Measurements from ENCODE around the gene GPR160. TPM values are rescaled to one million over a fixed set of nuclear protein-coding genes. Genes with fewer than 3 reads are reported as not detected.

GPR160 gene
- polyA plus RNA-seq, 3 donors: 5.2 to 11.0 (median 6.7) TPM

DNA sequence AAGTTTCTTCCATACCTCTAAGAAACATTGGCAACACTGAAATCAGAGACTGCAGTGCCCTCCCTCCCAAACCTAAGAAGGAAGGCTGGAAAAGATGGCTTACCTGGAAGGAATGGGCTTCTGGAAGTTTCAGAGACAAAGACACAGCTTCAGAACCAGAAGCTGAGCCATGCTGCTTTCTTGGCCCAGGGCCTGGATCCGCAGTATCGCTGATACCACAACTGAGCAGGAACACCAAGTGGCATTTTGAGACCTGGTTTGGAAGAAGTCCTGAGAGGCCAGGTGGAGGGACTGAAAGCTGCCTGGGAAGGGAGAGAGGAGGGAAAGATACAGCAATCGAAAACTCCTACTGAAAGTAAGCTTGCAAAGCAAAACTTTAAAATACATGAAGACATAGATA is 19.8 kb downstream of the GPR160 start:
- 38 to 87% (median 87%) methylated on average over 3 of the region's 3 CpGs for WGBS, 3 donors
- H3K27ac ChIP-seq (ENCODE audit: low read depth, low read length): no peak overlapping the region

DNA sequence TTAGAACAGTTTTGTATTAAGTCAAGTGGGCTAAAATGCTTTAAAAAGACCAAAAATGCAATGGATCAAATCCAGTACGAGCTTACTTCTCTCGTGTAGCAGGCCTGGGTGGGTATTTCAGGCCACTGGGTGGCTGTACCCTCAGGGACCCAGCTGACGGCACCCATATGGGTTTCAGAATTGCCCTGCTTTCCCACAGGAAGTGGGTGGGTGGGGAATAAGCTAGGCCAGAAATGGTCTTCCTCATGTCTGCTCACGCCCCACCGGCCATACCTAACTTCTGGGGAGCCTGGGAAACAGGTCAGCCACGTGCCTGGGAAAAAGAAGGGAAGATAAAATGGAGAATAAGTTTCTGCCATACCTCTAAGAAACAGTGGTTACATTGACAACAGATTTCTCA is 20.3 kb downstream of the GPR160 start:
- H3K27ac ChIP-seq (ENCODE audit: low read depth, low read length): no peak overlapping the region
- 59 to 84% (median 64%) methylated on average over 6 of the region's 6 CpGs for WGBS, 3 donors

DNA sequence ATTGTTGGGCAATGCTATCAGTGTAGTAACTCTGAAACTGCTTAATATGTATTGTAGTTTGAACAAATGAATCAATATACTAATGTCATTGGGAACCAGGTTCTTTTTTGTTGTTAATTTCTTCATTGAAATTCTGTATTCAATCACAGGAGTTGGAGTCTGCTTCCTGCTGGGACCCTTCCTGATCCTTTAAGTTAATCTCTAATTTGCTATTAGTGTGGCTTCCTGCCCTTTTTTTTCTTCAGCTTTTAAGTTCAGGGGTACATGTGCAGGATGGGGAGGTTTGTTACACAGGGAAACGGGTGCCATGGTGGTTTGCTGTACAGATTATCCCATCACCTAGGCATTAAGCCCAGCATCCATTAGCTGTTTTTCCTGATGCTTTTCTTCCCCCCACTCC is 21.7 kb downstream of the GPR160 start:
- 68 to 88% (median 78%) methylated on average over 1 of the region's 1 CpG for WGBS, 3 donors

DNA sequence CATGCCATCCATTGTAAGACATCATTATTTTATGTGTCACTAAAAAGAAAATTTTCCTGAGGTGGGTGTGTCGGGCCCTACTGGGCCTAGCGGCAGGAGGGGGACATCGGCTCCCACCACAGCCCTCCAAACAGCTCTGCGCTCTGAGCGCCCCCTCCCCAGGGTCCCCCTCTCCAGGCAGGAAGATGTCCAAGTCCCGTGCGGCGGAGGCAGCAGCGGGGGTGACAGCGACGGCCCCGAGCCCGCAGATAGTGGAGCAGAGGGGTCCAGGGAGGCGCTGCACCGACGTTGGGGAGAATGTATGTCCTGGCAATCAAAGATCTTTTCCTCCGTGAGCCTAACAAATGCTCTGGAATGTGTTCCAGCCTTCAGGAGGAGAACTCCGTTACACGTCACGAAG is 24.3 kb downstream of the GPR160 start:
- 94 to 95% (median 94%) methylated on average over 20 of the region's 20 CpGs for WGBS, 3 donors
- H3K27ac ChIP-seq (ENCODE audit: low read depth, low read length): no peak overlapping the region

More for the DNA sequence above, 21.7 kb downstream of the GPR160 start:
- H3K27ac ChIP-seq (ENCODE audit: low read depth, low read length): no peak overlapping the region

DNA sequence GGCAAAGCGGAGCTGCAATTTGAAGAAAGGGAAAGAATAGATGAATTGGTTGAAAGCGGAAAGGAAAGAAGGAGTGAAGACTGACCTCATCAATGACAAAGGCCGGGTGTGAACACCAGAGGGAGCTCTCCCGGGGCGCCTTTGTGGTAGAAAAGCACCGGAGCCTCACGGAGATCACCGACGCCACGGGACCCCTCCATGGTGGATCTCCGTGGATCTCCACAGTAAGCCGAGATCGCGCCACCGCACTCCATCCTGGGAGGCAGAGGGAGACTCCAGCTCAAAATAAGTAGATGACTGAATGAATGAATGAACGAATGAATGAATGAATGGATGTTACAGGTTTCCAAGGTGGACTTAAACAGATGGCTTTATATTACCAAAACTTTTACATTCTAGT is 25.0 kb downstream of the GPR160 start:
- 95 to 96% (median 96%) methylated on average over 16 of the region's 16 CpGs for WGBS, 3 donors
- H3K27ac ChIP-seq (ENCODE audit: low read depth, low read length): no peak overlapping the region

DNA sequence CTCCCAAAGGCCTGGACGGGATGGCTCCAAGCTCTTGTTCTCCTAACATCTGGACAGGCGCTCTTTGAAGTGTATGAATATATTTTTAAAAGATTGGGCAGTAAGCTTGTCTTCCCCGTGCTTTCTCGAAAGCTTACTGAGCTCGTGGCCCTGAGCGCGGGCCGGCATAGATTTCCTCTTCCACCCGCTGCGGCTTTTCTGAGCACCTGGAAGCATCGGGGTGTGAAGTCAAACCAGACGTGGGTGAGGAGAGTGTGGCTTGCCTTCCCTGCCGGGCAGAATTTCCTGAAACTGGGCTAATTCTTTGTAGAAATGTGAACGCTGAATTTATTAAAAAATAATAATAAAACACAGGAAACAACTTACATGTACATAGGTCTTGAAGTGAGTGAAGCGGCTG is 25.9 kb downstream of the GPR160 start:
- 93 to 96% (median 95%) methylated on average over 15 of the region's 15 CpGs for WGBS, 3 donors
- no peak overlapping the region for H3K27ac ChIP-seq (ENCODE audit: low read depth, low read length)

DNA sequence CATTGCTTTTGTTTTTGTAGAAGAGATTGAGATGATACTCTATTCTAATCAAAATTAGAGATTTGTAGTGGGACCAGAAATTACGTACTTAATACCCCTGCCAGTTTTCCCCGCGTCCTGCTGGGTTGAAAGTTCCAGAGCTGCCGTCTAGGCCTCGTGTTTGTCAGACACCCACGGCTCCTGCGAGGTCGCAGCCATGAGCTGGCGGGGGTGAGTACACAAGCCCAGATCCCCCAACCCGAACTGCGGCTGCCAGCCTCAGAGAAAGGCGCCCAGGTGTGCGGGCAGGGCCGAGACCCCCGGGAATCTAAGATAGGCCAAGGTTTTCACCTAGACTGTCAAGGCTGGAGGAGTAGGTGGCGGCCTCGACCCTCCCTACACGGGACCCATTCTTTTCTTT is 26.3 kb downstream of the GPR160 start:
- no peak overlapping the region for H3K27ac ChIP-seq (ENCODE audit: low read depth, low read length)
- WGBS, 3 donors: 95 to 97% (median 95%) methylated on average over 18 of the region's 18 CpGs

DNA sequence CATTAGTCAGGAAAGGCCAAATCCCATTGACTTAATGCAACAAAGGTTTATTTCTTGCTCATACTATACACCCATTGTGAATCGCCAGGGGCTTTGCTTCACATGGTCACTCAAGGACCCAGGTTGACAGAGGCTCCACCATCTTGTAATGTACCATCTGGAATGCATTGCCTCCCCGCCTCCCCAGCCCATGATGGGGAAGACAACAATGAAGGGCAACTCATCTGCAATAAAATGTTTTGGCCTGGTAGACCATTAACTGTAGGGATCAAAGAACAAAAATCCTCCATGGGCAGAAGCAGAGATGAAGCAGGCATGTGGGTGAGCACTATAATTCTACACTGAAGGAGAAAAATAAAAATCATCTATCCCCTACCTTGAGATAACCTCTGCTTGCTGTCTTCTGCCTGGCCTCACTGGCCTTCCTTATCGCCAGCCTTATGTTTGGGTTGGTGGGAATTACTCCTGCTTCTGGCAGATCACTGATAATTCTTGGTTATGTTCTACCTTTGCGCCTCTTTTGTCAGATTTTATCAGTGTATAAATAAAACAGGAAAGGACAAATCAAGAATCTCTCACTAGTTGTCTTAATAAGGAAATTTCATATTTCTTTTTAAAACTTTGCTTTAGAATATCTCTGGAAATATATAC is 37.8 kb downstream of the GPR160 start:
- 67 to 96% (median 89%) methylated on average over 4 of the region's 4 CpGs for WGBS, 3 donors
- H3K27ac ChIP-seq (ENCODE audit: low read depth, low read length): no peak overlapping the region

DNA sequence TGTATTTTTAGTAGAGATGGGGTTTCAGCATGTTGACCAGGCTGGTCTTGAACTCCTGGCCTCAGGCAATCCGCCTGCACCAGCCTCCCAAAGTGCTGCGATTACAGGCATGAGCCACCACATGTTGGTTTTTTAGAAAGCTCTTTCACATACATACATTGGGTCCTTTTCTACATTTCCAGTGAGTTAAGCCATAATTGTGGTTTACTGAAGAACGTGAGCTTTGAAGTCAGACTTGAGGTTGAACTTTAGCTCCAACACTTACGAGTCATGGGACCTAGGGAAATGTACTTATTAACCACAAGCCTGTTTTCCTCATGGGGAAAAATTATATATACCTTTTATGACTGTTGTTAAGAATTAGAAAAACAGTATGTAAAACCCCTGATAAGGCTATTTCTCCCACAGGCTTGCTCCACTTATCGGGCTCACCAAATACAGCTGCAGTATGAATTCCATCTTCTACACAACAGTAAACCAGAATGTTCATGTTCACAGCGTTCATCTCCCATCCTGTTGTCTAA is 39.0 kb downstream of the GPR160 start:
- no peak overlapping the region for H3K27ac ChIP-seq (ENCODE audit: low read depth, low read length)
- 85 to 87% (median 85%) methylated on average over 6 of the region's 6 CpGs for WGBS, 3 donors

DNA sequence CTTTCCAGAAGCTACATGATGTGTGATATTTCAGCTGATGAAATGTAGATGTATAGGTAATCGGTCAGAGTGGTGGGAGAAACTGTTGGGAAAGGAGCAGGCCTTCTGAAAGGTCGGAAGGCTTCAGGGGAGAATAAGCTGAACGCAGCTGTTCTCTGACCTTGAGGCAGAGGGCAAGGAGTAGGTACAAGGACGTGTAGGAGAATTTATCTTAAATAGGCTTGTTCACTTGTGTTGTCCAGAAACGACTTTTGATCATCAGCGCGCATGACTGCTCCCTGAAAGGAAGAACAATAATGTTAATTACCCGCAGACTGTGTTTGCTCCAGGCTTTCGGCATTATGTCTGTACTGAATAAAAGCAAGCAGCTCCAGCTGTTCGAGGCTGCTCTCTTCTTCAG is 39.6 kb downstream of the GPR160 start:
- no peak overlapping the region for H3K27ac ChIP-seq (ENCODE audit: low read depth, low read length)
- WGBS, 3 donors: 65 to 91% (median 88%) methylated on average over 10 of the region's 10 CpGs

DNA sequence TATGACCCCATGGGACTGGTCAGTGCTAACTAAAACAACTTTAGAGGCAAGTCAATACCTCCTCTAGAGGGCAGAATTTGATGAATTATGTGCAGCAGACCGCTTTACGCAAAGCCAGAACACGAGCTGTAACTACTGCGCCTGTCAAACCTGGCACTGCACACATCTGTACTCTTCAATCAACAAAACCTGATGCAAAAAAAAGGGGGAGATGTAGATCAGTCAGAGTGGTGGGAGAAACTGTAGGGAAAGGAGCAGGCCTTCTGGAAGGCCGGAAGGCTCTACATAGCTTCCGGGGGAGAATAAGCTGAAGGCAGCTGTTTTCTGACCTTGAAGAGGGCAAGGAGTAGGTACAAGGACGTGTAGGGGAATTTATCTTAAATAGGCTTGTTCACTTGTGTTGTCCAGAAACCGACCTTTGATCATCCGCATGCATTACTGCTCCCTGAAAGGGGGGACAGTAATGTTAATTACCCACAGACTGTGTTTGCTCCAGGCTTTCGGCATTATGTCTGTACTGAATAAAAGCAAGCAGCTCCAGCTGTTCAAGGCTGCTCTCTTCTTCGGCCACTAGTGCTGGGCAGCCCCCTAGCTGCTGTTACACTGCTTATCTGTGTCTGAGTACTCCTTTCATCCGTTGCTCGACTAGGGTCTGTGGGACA is 41.0 kb downstream of the GPR160 start:
- no peak overlapping the region for H3K27ac ChIP-seq (ENCODE audit: low read depth, low read length)
- WGBS, 3 donors: 58 to 88% (median 84%) methylated on average over 13 of the region's 13 CpGs

DNA sequence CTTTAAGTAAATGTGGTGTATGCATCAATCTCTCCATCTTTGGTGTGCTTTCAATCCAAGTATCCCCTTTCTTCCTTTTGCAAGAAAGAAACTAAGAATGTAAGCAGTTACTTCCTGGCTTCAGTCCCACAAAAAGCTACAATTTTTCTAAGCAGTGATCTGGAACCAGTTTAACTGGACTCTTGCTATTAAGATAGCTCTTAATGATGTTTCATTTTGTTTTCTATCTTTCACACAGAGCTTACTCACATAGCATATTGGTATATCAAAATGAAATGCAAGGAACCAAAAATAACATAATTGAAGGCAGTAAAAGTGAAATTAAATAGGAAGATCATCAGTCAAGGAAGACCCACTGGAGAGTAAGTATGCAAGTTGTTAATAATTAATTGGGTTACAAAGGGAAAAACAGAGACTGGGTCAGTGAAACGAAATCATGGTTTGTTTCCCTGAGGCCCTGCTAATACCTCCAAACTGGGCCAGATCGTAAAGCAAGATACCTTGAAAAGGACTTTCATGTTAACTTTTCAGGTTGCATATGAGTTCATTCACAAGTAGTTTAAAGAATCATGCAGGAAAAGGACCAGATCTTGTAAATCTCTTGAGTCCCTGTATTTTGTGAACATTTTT is 41.9 kb downstream of the GPR160 start:
- WGBS, 3 donors: 38 to 85% (median 73%) methylated on average over 2 of the region's 2 CpGs

DNA sequence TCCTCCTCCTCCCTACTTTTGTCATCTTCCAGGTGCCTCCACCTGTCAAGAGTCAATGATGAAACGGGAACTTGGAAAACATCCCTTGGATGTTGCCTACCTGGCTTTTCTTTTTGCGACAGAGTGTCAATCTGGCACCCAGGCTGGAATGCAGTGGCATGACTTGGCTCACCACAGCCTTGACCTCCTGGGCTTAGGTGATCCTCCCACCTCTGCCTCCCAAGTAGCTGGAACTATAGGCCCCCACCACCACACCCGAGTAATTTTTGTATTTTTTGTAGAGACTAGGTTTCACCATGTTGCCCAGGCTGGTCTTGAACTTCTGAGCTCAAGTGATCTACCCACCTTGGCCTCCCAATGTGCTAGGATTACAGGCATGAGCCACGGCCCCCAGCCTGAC is 42.8 kb downstream of the GPR160 start:
- 92 to 97% (median 96%) methylated on average over 4 of the region's 4 CpGs for WGBS, 3 donors
- H3K27ac ChIP-seq (ENCODE audit: low read depth, low read length): no peak overlapping the region

More for the DNA sequence above, 41.9 kb downstream of the GPR160 start:
- no peak overlapping the region for H3K27ac ChIP-seq (ENCODE audit: low read depth, low read length)

DNA sequence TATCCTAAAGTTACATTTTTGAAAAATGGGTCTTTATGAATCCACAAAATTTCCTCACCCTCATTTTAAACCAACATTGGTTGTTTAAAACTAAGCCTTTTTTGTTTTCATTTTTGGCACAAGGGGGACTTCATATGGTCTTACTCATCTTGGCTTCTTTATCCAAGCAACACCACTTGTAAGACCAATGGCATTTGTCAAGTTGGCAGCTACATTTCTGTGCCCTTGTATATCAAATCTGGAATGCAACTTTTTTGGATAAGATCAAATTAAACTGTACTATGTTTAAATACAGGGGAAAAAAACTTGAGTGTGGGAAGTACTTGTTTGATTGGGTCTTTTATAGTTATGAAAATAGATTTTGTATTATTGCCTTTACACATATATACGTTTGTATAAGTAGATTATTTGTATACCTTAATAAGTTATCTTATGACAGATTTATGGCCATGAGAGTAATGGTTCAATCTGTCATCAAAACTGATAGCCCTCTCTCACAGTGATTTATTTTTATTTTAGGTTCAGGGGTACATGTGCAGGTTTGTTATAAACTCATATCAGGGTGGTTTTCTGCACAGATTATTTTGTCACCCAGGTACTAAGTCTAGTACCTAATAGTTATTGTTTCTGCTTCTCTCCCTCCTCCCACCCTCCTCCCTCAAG is 43.4 kb downstream of the GPR160 start:
- WGBS, 3 donors: 67 to 86% (median 73%) methylated on average over 1 of the region's 1 CpG
- H3K27ac ChIP-seq (ENCODE audit: low read depth, low read length): no peak overlapping the region

DNA sequence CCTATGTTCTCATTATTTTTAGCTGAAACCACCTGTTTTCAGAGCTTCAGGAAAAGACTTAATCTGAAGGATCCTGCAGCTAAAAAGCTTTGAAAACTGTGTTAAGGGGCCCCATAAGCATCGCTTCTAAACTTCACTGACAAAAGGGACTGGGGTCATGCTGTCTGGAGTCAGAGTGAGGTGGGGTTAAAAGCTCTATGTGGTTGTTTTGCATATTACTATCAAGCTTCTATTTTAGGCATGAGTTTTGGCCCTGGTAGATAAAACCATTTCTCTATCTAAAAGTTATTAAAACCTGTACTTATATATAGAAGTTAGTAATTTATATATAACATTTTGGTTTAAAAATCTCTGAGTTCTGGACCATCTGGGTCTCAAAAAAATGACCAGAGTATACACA is 45.5 kb downstream of the GPR160 start:
- 94 to 100% (median 95%) methylated on average over 1 of the region's 1 CpG for WGBS, 3 donors
- H3K27ac ChIP-seq (ENCODE audit: low read depth, low read length): no peak overlapping the region

DNA sequence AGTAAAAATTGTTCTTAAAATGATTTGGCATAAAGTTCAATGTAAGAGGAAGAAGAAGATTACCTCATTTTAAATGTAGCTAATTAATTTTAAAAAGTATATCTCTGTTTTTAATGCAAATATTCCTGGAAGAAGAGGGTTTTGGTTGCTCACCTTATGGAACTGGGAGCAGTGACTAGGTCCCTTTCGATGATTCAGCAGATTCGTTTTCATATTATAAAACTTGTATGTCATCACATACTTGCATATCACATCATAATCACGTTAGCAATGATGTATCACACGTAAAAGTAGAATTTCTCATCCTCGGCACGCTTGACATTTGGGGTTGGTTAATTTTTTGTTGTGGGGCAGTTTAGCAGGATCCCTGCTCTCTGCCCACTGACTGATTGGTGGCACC is 47.6 kb downstream of the GPR160 start:
- WGBS, 3 donors: 91 to 96% (median 94%) methylated on average over 6 of the region's 6 CpGs
- no peak overlapping the region for H3K27ac ChIP-seq (ENCODE audit: low read depth, low read length)

DNA sequence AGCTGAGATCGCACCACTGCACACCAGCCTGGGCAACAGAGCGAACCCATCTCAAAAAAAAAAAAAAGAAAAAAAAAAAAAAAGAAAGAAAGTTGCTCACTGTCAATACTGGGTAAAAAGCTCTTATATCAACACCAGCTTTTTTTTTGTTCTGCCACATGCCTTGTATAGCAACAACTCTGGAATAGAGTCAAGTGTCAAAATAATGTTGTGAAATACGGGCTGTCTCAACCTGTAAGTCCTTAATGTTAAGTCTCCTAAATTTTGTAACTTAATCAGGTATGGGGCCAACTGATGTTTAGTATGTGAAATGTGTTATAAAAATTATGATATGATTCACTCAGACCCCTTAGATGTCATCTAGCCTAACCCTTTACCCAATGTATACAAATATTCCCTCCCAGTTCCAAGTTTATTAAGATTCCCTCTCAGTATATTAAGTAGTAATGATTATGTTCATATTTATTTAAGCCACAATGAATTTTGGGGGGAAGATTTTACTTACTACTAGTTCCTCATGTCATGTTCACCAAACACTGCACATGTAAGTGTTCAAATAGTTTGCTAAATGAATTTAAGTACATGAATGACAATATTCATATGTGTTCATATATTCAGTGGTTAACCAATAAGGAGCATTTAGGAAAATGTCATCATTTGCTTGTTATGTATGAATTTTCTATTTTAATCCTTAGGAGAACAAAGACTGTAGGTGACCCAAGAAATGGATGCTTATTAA is 52.2 kb downstream of the GPR160 start:
- WGBS, 3 donors: 82 to 97% (median 84%) methylated on average over 3 of the region's 3 CpGs
- H3K27ac ChIP-seq (ENCODE audit: low read depth, low read length): no peak overlapping the region

DNA sequence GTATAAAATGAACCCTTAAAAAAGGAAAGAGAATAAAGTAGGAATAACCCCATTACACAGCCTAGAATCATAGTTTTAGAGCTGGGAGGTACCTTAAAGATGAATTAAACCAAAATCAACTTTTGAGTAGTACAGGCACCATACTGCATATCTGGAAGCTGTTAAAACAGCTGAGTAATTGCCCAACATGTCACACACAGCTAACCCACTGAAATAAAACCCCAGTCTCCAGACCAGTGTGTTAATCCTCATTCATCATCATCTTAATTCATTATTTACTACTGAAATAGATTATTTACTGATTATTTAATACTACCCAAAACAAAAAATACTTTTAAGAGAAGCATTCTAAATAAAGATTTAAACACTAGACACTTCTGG is 52.8 kb downstream of the GPR160 start:
- no peak overlapping the region for H3K27ac ChIP-seq (ENCODE audit: low read depth, low read length)

DNA sequence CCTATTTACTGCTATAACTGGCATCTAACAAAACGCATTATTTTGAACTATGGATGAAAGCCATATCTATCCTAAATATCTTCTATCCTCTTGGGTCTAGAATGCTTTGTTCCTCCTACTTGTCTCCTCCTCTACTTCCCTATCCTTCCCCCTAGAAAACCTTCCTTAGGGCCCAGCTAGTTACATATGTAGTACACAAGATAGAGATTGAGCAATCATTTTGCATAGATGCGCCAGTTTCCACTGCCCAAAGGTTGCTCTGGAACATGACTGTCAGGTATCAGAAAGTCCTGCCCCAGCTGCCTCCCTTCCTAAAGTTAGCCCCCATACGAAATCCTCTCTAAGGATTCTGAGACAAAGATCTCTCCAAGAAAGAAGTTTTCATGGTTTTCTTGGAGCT is 55.1 kb downstream of the GPR160 start:
- 85 to 98% (median 93%) methylated on average over 3 of the region's 3 CpGs for whole genome bisulfite sequencing, 3 donors
- no peak overlapping the region for H3K27ac ChIP-seq (ENCODE audit: low read depth, low read length)

All from adipose tissue (tissue), 3 donors.